NCI-H1436 (cell line): Measurements from ENCODE around the gene MEGF11.
"Not testable (repeated sequence)": the region's sequence is repeated elsewhere in the genome, so short reads cannot be mapped to it uniquely, and the experiment has no call there.

Experiments
- DNase-seq: peaks from one replicate; lab custom pipeline; 2025; lab: John Stamatoyannopoulos, UW

MEGF11 gene

DNA sequence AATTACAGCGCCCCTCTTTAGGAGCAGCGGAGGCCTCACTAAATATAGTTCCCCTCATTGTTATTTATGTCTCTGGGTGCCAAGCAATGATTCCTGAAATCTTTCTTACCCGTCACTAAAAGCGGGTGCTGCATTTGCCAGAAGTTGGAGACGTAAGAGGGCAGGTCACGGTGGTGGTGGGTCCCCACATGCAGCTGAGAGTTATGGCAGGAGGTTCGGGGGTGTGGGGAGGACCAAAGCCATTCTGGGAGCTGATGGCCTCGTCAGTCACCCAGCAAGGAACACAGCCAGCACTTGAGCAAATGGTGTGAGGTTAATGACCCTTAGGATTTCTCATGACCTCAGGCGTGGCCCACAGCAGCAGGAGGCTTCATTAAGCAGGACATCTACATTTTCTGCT, 255.1 kb downstream of the MEGF11 start:
- no peak for DNase-seq

DNA sequence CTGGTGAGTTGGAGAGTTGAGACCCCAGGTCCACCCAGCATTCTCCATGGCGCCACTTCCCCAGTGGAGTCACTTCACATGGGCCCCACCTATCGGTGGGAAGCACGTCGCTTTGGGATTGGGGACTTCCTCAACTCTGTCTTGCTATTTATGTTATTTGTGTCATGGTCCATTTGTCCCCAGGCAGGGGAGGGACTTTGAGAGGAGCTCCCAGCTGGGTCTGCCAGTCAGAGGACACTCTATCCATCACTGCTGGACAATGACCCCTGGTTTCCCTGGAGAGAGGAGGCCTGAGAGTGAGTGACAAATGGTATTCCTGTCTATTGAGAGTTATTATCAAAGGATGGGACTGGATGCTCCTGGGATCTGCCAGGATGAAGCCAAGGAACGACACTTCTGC, 256.6 kb downstream of the MEGF11 start:
- no peak for DNase-seq

DNA sequence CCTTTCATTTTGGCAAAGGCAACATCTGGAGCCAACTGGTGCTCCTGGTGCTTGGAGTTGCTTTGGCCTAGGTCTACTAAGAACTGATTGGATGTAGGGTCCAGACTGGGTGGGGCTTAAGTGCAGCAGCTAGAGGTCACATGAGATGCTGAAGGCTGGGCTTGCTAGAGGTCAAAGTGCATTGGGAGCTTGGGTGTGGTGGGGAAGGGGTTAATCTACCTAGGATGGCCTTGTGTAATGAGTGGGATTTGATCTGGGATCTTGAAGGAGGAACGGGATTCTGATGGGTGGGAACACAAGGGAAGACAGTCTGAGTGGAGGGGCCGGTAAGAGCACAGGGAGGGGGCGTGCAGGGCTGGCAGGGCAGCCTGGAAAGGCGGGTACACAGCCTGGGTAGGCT, 258.7 kb downstream of the MEGF11 start:
- DNase-seq, result no peak

DNA sequence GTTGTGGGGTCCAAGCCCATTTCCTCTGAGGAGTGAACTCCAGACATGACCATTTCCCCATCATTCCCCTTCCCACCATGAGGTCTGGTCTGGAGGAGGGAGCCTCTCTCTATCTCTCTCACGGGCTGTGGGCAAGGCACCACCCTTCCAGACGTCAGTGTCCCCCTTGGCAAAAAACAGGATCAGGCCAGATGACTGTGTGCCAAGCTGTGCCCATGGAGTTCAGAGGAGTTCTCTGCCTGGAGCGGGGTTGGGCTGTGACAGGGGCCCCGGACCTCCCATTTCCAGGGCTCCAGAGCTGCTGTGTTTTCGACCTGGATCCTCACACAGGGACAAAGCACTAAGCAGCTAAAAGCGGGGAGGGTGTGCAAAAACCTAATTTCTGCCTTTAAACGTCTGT, 259.8 kb downstream of the MEGF11 start:
- DNase-seq, result no peak

DNA sequence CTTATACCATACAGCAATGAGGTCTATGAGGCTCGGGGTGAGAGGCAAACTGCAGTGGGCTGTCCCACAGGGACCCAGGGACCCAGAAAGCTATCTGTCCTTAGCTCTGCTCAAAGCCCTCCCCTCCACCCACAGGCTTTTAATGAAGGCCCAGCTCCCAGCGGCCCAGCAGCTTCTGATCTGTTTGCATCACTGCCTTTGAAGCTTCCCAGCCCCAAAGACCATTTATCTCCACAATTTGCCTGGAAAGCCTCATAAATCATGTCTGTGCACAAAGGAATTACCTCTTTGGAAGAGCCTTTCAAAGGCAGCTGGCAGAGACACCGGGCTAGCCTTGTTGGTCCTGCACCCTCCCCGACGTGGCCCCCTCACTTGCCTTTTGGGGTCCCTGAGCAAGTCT, 260.3 kb downstream of the MEGF11 start:
- no peak for DNase-seq

DNA sequence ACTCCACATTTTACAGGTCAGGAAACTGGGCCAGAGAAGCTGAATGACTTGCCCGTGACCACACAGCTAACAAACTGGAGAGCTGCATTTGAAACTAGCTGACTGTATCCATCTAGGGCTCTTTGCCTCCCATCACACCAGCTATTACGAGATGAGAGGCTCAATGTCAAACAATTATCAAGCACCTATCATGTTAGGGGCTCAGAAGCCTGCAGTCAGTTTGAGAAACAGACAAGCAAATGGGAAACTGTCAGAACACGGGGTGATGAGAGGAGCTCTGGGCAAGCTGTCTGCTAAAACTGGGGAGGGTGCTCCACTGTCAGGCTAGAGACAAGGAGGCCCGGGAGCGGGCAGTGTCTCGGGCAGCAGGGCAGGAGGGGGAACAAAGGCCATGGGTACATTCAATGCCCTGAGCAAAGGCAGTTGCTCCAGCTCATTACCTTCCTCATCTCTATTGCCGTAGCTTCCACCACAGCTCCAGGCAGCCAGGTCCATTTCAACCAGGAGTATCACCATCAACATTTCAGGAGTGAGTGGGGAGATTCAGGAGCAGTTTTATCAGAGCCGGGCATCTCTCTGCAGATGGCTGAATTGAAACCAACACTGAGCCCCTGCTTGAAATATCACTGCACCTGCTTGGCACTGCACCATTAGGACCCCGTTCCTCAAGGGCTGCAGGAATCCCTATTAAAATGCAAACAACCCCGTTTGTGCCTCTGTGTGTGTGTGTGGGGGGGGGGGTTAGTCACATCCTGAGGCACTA, 261.6 kb downstream of the MEGF11 start:
- no peak for DNase-seq

DNA sequence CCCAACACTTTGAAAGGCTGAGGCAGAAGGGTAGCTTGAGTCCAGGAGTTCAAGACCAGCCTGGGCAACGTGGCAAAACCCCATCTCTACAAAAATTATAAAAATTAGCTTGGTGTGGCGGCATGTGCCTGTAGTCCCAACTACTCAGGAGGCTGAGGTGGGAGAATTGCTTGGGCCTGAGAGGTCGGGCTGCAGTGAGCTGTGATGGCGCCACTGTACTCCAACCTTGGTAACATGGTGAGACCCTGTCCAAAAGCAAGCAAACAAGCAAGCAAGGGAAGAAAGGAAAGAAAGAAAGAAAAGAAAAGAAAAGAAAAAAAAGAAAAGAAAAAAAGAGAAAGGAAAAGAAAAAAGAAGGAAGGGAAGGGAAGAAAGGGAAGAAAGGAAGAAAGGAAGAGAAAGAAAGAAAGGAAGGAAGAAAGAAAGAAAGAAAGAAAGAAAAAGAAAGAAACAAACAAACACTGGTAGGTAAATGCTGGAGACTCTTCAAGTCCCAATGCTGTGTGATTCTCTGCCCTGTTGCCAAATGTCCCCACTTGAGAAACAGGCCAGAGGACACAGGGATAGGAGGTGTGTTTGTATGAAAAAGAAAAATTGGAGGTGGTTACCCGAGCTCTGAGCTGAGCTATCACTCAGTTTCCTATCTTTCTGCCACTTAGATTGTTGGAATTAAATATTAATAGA, 263.1 kb downstream of the MEGF11 start:
- DNase-seq, result no peak

DNA sequence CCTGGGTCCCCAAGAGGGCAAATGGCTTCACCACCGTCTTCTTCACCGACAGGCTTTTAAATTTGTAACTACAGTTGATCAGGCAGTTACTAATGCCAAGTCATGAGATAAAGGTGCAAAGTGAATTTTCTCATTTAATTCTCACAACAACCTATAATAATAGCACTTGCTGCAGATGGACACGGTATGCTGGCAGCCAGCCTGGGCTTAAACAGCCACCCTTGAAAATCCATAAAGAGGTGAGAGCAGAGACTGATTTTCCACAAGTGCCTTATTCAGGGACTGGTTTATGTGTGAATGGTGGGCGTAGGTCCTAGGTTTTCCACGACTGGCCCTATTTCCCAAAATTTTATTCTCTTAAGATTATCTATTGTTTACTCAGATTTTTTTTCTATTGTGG, 266.4 kb downstream of the MEGF11 start:
- DNase-seq, result peak; percentile 28

DNA sequence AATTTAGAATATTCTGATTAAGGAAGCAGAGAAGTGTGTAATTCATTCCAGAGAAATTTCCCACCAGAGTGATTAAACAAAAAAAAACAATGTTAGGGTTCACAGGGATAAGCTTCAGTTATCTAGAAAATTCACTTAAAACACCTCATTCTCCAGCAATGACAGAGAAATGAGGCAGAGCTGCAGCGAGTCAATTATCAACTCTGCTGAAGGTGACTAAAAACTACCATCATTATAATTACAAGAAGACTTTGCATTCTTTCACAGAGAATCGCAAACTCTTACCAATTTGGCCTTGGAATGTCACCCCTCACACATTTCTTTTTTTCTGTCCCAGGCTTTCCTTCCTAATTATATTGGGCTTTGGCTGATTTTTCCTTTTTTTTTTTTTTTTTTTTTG, 267.1 kb downstream of the MEGF11 start:
- no peak for DNase-seq

DNA sequence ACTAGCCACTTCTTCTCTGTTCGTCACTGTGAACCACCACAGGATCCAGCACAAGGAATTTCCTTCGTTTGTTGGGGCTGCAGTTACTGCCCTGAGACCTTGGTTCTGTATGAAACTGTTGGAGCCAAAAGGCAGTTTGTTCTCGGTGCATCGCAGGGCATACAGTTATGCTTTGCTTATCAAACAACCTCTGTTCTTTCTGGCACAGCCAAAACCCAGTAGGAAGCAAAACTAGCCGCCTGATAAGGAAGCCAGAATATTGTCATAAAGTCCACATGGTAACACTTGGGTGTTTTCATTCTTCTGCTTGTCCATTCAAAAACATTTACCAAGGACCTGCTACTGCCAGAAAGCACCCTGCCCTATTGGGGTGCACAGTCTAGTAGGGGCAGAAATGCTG, 268.2 kb downstream of the MEGF11 start:
- DNase-seq, result no peak

DNA sequence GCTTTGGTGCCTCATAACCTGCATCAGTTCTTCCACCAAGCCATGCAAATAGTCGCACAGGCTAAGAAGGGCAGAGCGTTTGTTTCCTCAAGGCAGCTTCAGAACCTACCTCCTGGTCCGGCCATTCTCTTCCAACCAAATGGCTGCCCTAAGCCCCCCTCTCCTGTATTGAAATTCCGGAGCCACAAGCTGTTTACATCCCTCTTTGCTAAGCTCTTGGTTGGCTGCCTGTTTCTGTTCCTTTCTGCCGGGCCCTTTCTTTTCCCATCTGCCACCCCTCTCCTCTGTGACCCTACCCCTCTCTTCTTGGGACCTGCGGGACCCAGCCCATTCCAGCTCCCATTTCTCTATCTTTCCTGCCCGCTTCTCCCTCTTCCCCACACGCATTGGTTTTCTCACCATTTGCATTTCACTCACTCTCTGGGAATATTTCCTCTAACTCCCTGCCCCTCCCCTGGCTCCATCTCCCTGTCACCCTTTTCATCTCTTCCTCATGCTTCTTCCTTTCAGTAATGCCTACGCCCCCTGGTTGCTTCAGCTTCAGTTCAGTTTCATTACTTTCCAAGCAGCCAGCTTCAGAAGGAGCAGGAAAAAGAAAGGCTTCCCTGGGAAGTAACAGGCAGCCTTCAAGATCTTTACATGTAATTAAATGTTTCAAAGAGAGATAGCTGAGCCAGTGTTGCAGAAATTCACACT, 270.8 kb downstream of the MEGF11 start:
- no peak for DNase-seq

DNA sequence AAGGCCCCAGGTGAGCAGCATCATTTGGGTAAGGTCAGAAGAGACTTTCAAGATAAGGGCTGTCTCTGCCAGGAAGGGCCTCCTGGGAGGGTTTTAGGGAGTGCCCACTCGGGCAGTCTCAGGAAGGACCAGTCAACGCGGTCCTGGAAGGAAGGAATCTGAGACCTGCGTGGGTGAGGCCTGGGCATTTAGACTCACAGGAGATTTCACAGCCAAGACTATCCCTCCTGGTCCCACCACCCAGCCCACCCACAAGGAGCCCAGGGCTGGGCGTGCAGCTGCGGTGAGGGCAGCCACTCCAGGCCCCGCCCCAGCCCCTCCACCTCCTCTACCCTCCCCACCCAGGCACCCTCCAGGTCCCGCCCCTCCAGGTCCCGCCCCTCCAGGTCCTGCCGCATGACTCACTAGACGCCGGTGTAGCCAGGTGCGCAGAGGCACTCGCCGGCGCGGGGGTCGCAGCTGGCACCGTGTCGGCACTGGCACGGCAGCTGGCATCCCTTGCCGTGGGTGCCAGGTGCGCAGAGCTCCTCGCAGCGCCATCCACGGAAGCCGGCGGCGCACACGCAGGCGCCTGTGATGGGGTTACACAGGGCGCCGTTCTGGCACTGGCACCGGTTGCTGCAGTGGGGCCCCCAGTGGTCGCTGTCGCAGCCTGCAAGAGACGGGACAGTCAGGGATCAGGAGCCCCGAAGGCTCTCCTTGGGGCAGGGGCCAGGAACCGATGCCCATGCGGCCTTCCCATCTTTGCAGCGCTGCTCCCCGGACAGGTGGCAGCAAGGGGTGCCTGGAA, 271.5 kb downstream of the MEGF11 start:
- DNase-seq, result peak; percentile 69

DNA sequence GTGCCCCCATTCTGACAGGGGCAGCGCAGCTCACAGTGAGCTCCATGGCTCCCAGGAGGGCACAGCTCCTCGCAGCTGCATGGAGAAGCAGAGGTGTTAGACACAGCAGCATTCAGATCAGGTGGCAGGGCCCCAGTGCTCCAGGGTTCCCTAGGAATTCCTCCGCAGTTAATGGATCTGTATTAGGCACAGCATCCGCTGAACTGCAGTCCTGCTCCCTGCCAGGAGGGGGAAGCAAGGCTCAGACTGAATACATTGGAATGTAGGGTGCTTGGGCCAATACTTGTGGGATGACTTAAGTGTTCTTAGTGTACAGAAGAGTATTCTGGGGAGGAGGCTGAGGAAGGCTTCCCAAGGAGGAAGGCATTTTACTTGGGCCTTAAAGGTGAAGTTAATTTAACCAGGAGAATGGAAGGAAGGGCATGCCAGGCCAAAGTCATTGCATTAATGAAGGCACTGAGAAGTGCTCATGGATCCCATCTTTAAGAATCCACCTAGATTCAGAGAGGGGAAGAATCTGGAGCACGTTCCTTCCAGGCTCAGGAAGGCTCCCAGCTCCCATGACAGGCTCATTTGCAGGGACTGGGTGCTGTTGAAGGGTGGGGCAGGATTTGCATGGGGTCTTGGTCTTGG, 272.6 kb downstream of the MEGF11 start:
- no peak for DNase-seq

DNA sequence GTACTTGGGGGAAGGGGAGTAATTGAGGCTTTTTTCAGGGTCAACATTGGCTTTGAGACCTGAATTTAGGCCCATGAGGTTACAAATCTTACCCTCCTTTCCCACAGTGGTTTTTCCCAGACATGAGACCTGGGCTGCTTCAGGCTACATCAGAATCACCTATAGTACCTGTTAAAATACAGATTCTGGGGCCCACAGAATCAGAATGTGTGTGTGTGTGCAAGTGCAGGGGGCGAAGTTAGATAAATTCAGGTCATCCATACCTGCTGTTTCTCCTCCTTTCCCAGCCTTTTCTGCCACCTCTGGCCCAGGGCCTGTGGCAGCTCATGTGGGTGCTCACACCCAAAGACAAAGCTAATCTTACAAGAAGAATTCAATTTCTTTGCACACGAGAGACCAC, 273.7 kb downstream of the MEGF11 start:
- no peak for DNase-seq

DNA sequence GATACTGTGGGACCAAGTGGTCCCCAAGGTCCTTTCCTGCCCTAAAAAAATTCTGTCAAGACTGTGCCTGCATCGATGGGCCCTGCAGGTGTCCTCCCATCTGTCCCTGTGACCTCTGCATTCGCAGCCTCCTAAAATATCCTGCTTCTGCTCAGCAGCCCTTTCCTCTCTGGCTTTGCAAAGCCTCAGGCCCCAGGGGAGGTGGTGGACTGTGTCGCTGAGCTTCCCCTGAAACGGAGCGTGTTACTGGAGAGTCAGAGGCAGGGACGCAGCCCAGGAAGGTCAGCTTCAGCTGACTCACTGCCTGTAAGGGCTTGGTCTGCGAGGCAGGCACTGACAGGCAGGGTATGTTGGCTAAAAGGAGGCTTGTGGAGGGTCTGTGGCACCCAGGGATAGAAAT, 274.2 kb downstream of the MEGF11 start:
- no peak for DNase-seq

DNA sequence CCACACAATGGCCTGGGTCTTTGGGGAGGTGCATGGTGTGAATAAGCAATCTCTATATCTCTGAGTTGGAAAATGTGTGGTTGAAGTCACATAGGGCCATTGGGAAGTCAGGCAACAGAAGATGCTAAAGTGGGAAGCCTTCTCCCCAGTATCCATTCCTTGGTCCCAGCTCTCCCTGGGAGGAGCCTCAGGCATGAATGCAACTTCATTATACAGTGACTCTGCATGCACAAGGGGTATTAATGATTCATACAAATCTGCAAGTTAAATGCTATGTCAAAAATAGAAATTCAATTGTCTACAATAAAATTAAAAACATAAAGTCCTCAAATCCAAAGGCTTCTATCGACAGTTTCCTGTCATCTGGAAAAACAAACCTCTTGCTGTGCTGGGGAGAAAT, 275.4 kb downstream of the MEGF11 start:
- DNase-seq, result no peak

DNA sequence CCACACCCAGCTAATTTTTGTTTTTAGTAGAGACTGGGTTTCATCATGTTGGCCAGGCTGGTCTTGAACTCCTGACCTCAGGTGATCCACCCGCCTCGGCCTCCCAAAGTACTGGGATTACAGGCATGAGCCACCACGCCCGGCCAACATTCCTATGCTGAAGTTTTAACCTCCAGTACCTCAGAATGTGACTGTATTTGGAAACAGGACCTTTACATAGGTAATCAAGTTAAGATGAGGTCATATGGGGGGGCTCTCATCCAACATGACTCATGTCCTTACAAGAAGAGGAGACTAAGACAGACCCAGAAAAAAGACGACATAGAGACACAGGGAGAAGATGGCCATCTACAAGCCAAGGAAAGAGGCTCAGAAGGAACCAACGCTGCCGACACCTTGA, 277.4 kb downstream of the MEGF11 start:
- not testable (repeated sequence) for DNase-seq

DNA sequence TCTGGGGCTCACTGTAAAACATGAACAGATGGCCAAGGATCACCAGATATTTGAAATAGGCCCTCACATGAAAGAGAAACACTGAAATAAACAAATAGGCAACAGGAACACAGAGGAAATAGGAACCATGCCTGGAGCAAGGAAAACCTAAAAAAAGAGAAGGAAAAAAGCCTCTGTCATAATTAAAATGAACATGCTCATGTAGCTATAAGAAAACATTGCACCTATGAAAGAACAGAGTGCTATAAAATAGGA, 281.9 kb downstream of the MEGF11 start:
- DNase-seq, result no peak

DNA sequence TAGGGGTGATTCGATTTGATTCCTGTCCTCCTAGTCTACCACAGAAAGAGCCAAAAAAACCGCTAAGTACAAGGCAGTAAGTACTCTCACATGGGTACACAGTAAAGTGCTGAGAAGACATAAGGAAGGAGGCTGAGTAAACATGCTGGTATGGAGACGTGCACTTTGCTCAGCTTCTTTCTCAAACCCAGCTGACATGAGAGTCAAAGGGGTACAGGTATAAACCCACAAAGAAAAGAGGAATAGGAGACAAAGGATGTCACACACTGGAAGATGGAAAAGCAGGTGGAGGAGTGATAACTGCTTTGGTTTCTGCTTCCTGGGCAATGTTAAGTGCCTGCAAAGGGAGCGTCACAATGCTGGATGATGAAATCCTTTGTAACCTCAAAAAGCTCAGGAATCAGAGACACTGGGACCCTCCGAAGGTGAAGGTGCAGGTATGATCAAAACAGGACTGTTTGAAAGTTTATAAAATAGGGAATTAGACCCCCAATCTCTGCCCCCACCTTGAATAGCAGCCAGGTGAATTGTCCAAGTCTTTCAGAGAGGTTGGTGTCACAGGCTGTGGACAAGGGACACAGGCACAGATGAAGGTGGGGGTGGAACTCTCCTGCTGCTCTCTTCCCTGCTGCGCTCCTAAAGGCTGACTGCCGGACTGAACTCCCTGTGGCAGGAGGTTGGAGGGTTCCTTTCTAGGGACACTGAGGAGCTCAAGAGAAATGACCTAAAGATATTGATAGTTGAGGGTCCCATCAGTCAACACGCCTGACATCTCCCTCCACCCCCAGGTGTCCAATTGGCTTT, 282.4 kb downstream of the MEGF11 start:
- no peak for DNase-seq

DNA sequence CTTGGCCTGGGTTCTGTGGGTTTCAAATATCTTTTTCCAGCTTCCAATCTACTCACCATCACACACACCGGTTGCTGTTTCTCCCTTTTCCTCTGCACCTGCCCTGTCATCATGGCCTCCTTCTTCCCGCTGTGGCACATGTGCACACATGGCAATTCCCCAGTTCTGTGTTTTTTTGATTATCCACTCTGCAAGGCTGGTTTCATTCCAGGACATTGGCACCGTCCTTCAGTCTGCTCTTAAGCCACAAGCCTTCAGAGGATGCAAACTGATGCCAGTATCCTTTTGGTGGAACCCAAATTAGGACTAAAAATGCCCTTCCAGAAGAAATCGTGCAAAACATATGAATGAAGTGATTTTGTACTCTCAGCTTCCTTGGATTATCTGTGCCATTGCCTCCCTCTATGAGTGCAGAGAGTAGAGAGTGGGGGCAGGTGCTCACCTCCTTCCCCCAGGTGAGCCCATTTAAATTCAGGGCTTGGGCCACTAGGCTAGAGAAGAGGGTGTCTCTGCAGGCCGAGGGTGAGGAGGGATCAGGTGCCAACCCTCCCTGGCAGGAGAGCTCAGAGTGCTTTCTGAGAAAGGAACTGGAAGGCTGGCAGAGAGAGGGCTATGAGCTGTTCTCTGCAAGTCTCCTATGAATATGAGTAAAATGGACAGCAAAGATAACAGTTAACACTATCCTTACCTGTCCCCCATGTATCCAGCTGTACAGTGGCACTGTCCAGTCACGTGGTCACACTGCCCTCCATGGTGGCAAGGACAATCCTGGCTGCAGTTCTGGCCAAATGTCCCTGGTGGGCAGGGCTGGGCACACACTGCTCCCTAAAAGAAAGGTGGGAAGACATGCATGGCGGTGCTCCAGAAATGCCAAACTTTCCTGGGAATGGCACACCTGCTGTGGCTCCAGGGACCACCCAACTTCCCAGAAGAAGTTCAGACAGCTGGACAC, 283.4 kb downstream of the MEGF11 start:
- no peak for DNase-seq
